ENCODE data around the gene TSPAN18.

The TSPAN18 gene

GRCh38 chr11:44906649-44907048 lies 179.9 kb downstream of the TSPAN18 start:
- Histone ChIP-seq H3K9me3 (ENCODE audit: control insufficient read depth, low read length) (no peaks in the 10 kb centered on the region), H3K36me3 (ENCODE audit: control insufficient read depth, insufficient read depth, low read length) (peaks cover 9% of the 10 kb centered on the region), H3K4me3 (ENCODE audit: insufficient read depth, low read depth, low read length, poor library complexity, severe bottlenecking) (no peak overlapping the region), H3K4me1 (ENCODE audit: control insufficient read depth, insufficient read depth, low read length, poor library complexity, severe bottlenecking) (peaks cover 7% of the 10 kb centered on the region), H3K27me3 (replicated peaks; ENCODE audit: control insufficient read depth, insufficient read depth, low read length, poor library complexity, severe bottlenecking) (no peaks in the 10 kb centered on the region), H3K27ac (ENCODE audit: insufficient read depth, low read length, poor library complexity, severe bottlenecking) (no peak overlapping the region)
- no peak for DNase-seq

- no peaks in the 10 kb centered on the region for H3K9me3 ChIP-seq (ENCODE audit: control insufficient read depth, low read length)
- H3K27me3 ChIP-seq (replicated peaks; ENCODE audit: control insufficient read depth, insufficient read depth, low read length, poor library complexity, severe bottlenecking) = no peaks in the 10 kb centered on the region
- peaks cover 7% of the 10 kb centered on the region for H3K4me1 ChIP-seq (ENCODE audit: control insufficient read depth, insufficient read depth, low read length, poor library complexity, severe bottlenecking)
- DNase-seq = no peak
- H3K36me3 ChIP-seq (ENCODE audit: control insufficient read depth, insufficient read depth, low read length) = peaks cover 14% of the 10 kb centered on the region
- no peak overlapping the region for H3K4me3 ChIP-seq (ENCODE audit: insufficient read depth, low read depth, low read length, poor library complexity, severe bottlenecking)
- H3K27ac ChIP-seq (ENCODE audit: insufficient read depth, low read length, poor library complexity, severe bottlenecking) = no peak overlapping the region
Observed at GRCh38 chr11:44909557-44909956, 182.8 kb downstream of the TSPAN18 start.

GRCh38 chr11:44910591-44910990 lies 183.8 kb downstream of the TSPAN18 start:
- Histone ChIP-seq H3K4me1 (ENCODE audit: control insufficient read depth, insufficient read depth, low read length, poor library complexity, severe bottlenecking) (peaks cover 7% of the 10 kb centered on the region), H3K36me3 (ENCODE audit: control insufficient read depth, insufficient read depth, low read length) (peaks cover 19% of the 10 kb centered on the region), H3K27ac (ENCODE audit: insufficient read depth, low read length, poor library complexity, severe bottlenecking) (no peak overlapping the region), H3K27me3 (replicated peaks; ENCODE audit: control insufficient read depth, insufficient read depth, low read length, poor library complexity, severe bottlenecking) (no peaks in the 10 kb centered on the region), H3K9me3 (ENCODE audit: control insufficient read depth, low read length) (no peaks in the 10 kb centered on the region), H3K4me3 (ENCODE audit: insufficient read depth, low read depth, low read length, poor library complexity, severe bottlenecking) (no peak overlapping the region)
- no peak for DNase-seq

- Histone ChIP-seq H3K4me1 (ENCODE audit: control insufficient read depth, insufficient read depth, low read length, poor library complexity, severe bottlenecking) (peaks cover 7% of the 10 kb centered on the region), H3K9me3 (ENCODE audit: control insufficient read depth, low read length) (no peaks in the 10 kb centered on the region), H3K27me3 (replicated peaks; ENCODE audit: control insufficient read depth, insufficient read depth, low read length, poor library complexity, severe bottlenecking) (no peaks in the 10 kb centered on the region), H3K36me3 (ENCODE audit: control insufficient read depth, insufficient read depth, low read length) (peaks cover 25% of the 10 kb centered on the region), H3K27ac (ENCODE audit: insufficient read depth, low read length, poor library complexity, severe bottlenecking) (no peak overlapping the region), H3K4me3 (ENCODE audit: insufficient read depth, low read depth, low read length, poor library complexity, severe bottlenecking) (no peak overlapping the region)
- peak; percentile 45 to 78 (median 65) for DNase-seq
Observed at GRCh38 chr11:44911029-44911814, 184.5 kb downstream of the TSPAN18 start.

GRCh38 chr11:44912270-44912987 lies 185.7 kb downstream of the TSPAN18 start:
- no peak overlapping the region for H3K27ac ChIP-seq (ENCODE audit: insufficient read depth, low read length, poor library complexity, severe bottlenecking)
- no peak overlapping the region for H3K4me3 ChIP-seq (ENCODE audit: insufficient read depth, low read depth, low read length, poor library complexity, severe bottlenecking)
- DNase-seq = no peak
- H3K36me3 ChIP-seq (ENCODE audit: control insufficient read depth, insufficient read depth, low read length) = peaks cover 26% of the 10 kb centered on the region
- H3K9me3 ChIP-seq (ENCODE audit: control insufficient read depth, low read length) = no peaks in the 10 kb centered on the region
- peaks cover 7% of the 10 kb centered on the region for H3K4me1 ChIP-seq (ENCODE audit: control insufficient read depth, insufficient read depth, low read length, poor library complexity, severe bottlenecking)
- H3K27me3 ChIP-seq (replicated peaks; ENCODE audit: control insufficient read depth, insufficient read depth, low read length, poor library complexity, severe bottlenecking) = no peaks in the 10 kb centered on the region

GRCh38 chr11:44913502-44913901 lies 186.7 kb downstream of the TSPAN18 start:
- Histone ChIP-seq H3K9me3 (ENCODE audit: control insufficient read depth, low read length) (no peaks in the 10 kb centered on the region), H3K4me3 (ENCODE audit: insufficient read depth, low read depth, low read length, poor library complexity, severe bottlenecking) (no peak overlapping the region), H3K27me3 (replicated peaks; ENCODE audit: control insufficient read depth, insufficient read depth, low read length, poor library complexity, severe bottlenecking) (no peaks in the 10 kb centered on the region), H3K4me1 (ENCODE audit: control insufficient read depth, insufficient read depth, low read length, poor library complexity, severe bottlenecking) (peaks cover 7% of the 10 kb centered on the region), H3K27ac (ENCODE audit: insufficient read depth, low read length, poor library complexity, severe bottlenecking) (no peak overlapping the region), H3K36me3 (ENCODE audit: control insufficient read depth, insufficient read depth, low read length) (peaks cover 31% of the 10 kb centered on the region)
- DNase-seq = no peak

- Histone ChIP-seq H3K36me3 (ENCODE audit: control insufficient read depth, insufficient read depth, low read length) (peaks cover 36% of the 10 kb centered on the region), H3K9me3 (ENCODE audit: control insufficient read depth, low read length) (no peaks in the 10 kb centered on the region), H3K4me1 (ENCODE audit: control insufficient read depth, insufficient read depth, low read length, poor library complexity, severe bottlenecking) (peaks cover 7% of the 10 kb centered on the region), H3K4me3 (ENCODE audit: insufficient read depth, low read depth, low read length, poor library complexity, severe bottlenecking) (no peak overlapping the region), H3K27ac (ENCODE audit: insufficient read depth, low read length, poor library complexity, severe bottlenecking) (no peak overlapping the region), H3K27me3 (replicated peaks; ENCODE audit: control insufficient read depth, insufficient read depth, low read length, poor library complexity, severe bottlenecking) (no peaks in the 10 kb centered on the region)
- no peak for DNase-seq
Observed at GRCh38 chr11:44914105-44914504, 187.3 kb downstream of the TSPAN18 start.

- no peak for DNase-seq
- H3K27ac ChIP-seq (ENCODE audit: insufficient read depth, low read length, poor library complexity, severe bottlenecking) = no peak overlapping the region
- no peaks in the 10 kb centered on the region for H3K9me3 ChIP-seq (ENCODE audit: control insufficient read depth, low read length)
- no peak overlapping the region for H3K4me3 ChIP-seq (ENCODE audit: insufficient read depth, low read depth, low read length, poor library complexity, severe bottlenecking)
- peaks cover 39% of the 10 kb centered on the region for H3K36me3 ChIP-seq (ENCODE audit: control insufficient read depth, insufficient read depth, low read length)
- H3K4me1 ChIP-seq (ENCODE audit: control insufficient read depth, insufficient read depth, low read length, poor library complexity, severe bottlenecking) = peaks cover 7% of the 10 kb centered on the region
- H3K27me3 ChIP-seq (replicated peaks; ENCODE audit: control insufficient read depth, insufficient read depth, low read length, poor library complexity, severe bottlenecking) = no peaks in the 10 kb centered on the region
Observed at GRCh38 chr11:44915004-44915403, 188.2 kb downstream of the TSPAN18 start.

GRCh38 chr11:44915621-44916020 lies 188.9 kb downstream of the TSPAN18 start:
- DNase-seq = no peak
- Histone ChIP-seq H3K4me1 (ENCODE audit: control insufficient read depth, insufficient read depth, low read length, poor library complexity, severe bottlenecking) (peaks cover 7% of the 10 kb centered on the region), H3K9me3 (ENCODE audit: control insufficient read depth, low read length) (no peaks in the 10 kb centered on the region), H3K36me3 (ENCODE audit: control insufficient read depth, insufficient read depth, low read length) (peaks cover 44% of the 10 kb centered on the region), H3K4me3 (ENCODE audit: insufficient read depth, low read depth, low read length, poor library complexity, severe bottlenecking) (no peak overlapping the region), H3K27me3 (replicated peaks; ENCODE audit: control insufficient read depth, insufficient read depth, low read length, poor library complexity, severe bottlenecking) (no peaks in the 10 kb centered on the region), H3K27ac (ENCODE audit: insufficient read depth, low read length, poor library complexity, severe bottlenecking) (no peak overlapping the region)

- H3K4me3 ChIP-seq (ENCODE audit: insufficient read depth, low read depth, low read length, poor library complexity, severe bottlenecking) = no peak overlapping the region
- no peaks in the 10 kb centered on the region for H3K27me3 ChIP-seq (replicated peaks; ENCODE audit: control insufficient read depth, insufficient read depth, low read length, poor library complexity, severe bottlenecking)
- no peak overlapping the region for H3K27ac ChIP-seq (ENCODE audit: insufficient read depth, low read length, poor library complexity, severe bottlenecking)
- no peak for DNase-seq
- peaks cover 2% of the 10 kb centered on the region for H3K4me1 ChIP-seq (ENCODE audit: control insufficient read depth, insufficient read depth, low read length, poor library complexity, severe bottlenecking)
- peaks cover 50% of the 10 kb centered on the region for H3K36me3 ChIP-seq (ENCODE audit: control insufficient read depth, insufficient read depth, low read length)
- no peaks in the 10 kb centered on the region for H3K9me3 ChIP-seq (ENCODE audit: control insufficient read depth, low read length)
Observed at GRCh38 chr11:44916331-44916730, 189.6 kb downstream of the TSPAN18 start.

Measured in effector memory CD4-positive, alpha-beta T cell (primary cell).